ENCODE results near the gene SLC2A13. TPM values are rescaled to one million over a fixed set of nuclear protein-coding genes. Genes with fewer than 3 reads are reported as not detected.

The SLC2A13 gene
- total and polyA plus RNA-seq, 8 donors, result 2.7 to 10.7 (median 6.8) TPM

DNA sequence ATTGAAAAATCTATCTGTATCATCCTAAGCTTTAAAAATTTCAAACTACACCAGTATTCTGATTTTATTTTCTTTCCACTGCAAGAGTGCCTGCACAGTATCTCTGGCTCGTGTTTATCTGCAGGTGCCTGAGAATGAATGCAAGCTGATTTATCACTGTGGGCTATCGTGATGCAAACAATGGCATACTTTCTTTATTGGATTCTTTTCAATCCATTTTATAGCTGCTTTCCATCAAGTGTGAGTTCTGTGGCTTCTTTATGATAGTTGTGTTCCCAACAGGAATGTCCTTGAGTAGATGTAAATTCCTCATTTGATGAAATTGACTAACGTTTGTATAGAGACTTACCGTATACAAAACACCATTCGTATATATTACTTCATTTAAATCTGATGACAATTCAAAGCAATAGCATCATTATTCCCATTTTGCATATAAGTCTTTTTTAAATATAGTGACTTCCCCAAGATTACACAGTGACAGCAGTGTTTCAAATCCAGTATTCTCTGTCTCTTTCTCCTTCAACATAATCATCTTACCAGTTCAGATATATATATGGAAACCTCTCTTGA lies 326.0 kb downstream of the SLC2A13 start:
- intact Hi-C loops (cut with DNase I), result loop anchor here in 1 of 3 donors (10.0 kb wide), 1 partner anchor 215 kb away; no protein-coding TSS in a partner anchor
- Histone ChIP-seq H3K36me3 (no peaks in the 10 kb centered on the region), H3K4me3 (no peak overlapping the region), H3K4me1 (no peaks in the 10 kb centered on the region), H3K9me3 (no peaks in the 10 kb centered on the region), H3K27me3 (no peaks in the 10 kb centered on the region), H3K27ac (no peak overlapping the region)
- FAIRE-seq (no peak), ATAC-seq (no peak), DNase-seq (no peak)
- TF ChIP-seq, protein P1, sequence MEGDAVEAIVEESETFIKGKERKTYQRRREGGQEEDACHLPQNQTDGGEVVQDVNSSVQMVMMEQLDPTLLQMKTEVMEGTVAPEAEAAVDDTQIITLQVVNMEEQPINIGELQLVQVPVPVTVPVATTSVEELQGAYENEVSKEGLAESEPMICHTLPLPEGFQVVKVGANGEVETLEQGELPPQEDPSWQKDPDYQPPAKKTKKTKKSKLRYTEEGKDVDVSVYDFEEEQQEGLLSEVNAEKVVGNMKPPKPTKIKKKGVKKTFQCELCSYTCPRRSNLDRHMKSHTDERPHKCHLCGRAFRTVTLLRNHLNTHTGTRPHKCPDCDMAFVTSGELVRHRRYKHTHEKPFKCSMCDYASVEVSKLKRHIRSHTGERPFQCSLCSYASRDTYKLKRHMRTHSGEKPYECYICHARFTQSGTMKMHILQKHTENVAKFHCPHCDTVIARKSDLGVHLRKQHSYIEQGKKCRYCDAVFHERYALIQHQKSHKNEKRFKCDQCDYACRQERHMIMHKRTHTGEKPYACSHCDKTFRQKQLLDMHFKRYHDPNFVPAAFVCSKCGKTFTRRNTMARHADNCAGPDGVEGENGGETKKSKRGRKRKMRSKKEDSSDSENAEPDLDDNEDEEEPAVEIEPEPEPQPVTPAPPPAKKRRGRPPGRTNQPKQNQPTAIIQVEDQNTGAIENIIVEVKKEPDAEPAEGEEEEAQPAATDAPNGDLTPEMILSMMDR (IDR thresholded peaks at IDR 0.05), result no peak
- WGBS, 2 donors, result 44 to 51% methylated on average over 5 of the region's 5 CpGs

DNA sequence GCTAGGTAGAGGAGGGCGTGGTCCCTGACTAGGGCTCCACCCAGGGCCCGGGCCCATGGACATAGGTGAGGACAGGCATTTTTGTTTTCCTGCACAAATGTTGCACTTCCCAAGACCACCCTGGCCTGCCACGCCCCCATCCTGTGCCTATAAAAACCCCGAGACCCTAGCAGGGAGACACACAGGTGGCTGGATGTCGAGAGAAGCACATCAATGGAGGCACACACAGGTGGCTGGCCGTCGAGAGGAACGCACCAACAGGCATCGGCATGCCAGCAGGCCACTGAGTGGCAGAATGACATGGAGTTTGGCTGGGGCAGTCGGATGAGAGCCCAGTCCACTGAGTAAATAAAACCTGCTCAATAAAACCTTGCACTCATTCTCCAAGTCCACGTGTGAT lies 328.4 kb downstream of the SLC2A13 start:
- no peak for FAIRE-seq
- Histone ChIP-seq H3K36me3 (no peaks in the 10 kb centered on the region), H3K27me3 (no peaks in the 10 kb centered on the region), H3K27ac (no peak overlapping the region), H3K9me3 (no peaks in the 10 kb centered on the region), H3K4me1 (no peaks in the 10 kb centered on the region), H3K4me3 (no peak overlapping the region)
- intact Hi-C loops (cut with DNase I), result loop anchor here in 1 of 3 donors (10.0 kb wide), 1 partner anchor 217 kb away; no protein-coding TSS in a partner anchor
- no peak for ATAC-seq
- WGBS, 2 donors, result 91 to 95% methylated on average over 11 of the region's 11 CpGs
- no peak for DNase-seq
- TF ChIP-seq, protein P1 (IDR thresholded peaks at IDR 0.05), result no peak

DNA sequence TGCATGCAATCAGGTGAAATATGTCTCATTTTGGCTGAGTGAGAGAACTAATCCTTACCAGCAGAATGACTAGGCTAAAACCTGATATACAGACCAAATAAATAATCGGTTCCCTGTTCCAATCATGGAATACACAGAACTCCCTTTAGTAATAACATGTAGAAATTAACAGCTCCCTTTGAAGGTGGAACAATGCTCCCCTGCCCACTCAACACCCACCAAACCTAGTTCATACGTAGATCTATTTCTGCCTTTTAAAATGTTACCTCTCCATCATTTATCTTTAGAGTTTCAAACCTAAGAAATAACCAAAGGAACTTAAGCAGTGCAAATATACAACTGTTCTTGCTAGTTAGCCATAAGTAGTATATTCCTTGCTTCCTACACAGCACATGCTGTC lies 332.6 kb downstream of the SLC2A13 start:
- no peak for FAIRE-seq
- Histone ChIP-seq H3K4me3 (no peak overlapping the region), H3K27ac (no peak overlapping the region), H3K4me1 (no peaks in the 10 kb centered on the region), H3K27me3 (no peaks in the 10 kb centered on the region), H3K36me3 (no peaks in the 10 kb centered on the region), H3K9me3 (no peaks in the 10 kb centered on the region)
- TF ChIP-seq, protein P1 (IDR thresholded peaks at IDR 0.05), result no peak
- WGBS, 2 donors, result 88 to 91% methylated on average over 2 of the region's 2 CpGs
- ATAC-seq, result no peak
- no peak for DNase-seq
- intact Hi-C loops (cut with DNase I), result loop anchor here in 1 of 3 donors (10.0 kb wide), 1 partner anchor 222 kb away; no protein-coding TSS in a partner anchor

DNA sequence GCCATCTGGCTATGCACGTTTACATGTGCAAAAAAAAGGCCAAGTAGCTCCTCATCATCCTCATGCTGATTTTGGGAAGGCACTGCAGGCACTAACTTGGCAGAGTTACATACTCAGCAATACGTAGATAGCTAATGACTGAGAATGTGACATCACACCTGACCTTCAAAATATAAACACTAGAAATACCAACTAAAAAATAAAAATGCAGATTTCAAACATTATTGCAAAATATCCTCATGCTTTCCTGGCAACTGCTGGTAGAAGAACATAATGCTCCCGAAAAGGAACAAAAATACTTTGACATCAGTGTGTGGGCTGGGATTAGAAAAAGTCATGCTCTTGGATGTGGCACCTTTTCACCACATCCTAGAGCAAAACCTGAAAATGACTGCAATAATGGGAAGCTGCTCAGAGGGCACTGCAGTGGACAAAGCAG lies 333.0 kb downstream of the SLC2A13 start:
- ATAC-seq, result no peak

More for the DNA sequence above, 333.0 kb downstream of the SLC2A13 start:
- Histone ChIP-seq H3K27ac (no peak overlapping the region), H3K9me3 (no peaks in the 10 kb centered on the region), H3K4me1 (no peaks in the 10 kb centered on the region), H3K27me3 (no peaks in the 10 kb centered on the region), H3K4me3 (no peak overlapping the region), H3K36me3 (no peaks in the 10 kb centered on the region)
- intact Hi-C loops (cut with DNase I), result loop anchor here in 1 of 3 donors (10.0 kb wide), 1 partner anchor 222 kb away; no protein-coding TSS in a partner anchor
- TF ChIP-seq, protein P1 (IDR thresholded peaks at IDR 0.05), result no peak
- FAIRE-seq (no peak), DNase-seq (no peak)
- WGBS, 2 donors, result 70 to 79% methylated on average over 3 of the region's 3 CpGs

All from pancreas (tissue), 10 donors.